Breast epithelium (tissue), 3 donors: Measurements from ENCODE around the gene NRXN3.

Experiments used
- CTCF ChIP-seq, 3 donors: fragments of 450-650 bp; IDR thresholded peaks; one replicate each; pipeline ENCODE4 v1.5.1; 2016 to 2017; ENCODE audit warnings: antibody characterized with exemption in 3 of 3, mild to moderate bottlenecking in 3 of 3, moderate library complexity in 3 of 3
- POLR2A ChIP-seq: fragments of 450-650 bp; IDR thresholded peaks from one replicate; pipeline ENCODE4 v1.6.1; 2016; ENCODE audit warnings: antibody characterized with exemption, mild to moderate bottlenecking, moderate library complexity
- POLR2AphosphoS5 ChIP-seq, 3 donors: sonication (generic); formaldehyde crosslinking; IDR thresholded peaks; one replicate each; pipeline ENCODE4 v1.6.1; 2017; ENCODE audit warnings: antibody characterized with exemption in 3 of 3

- TF ChIP-seq POLR2A (no peak), CTCF (IDR thresholded peaks at IDR 0.05) (no peak), POLR2AphosphoS5 (IDR thresholded peaks at IDR 0.05) (no peak)
These were observed 996.0 kb downstream of the NRXN3 start for GRCh38 chr14:79166171-79166570.
